ENCODE results near the gene SYT10.

Gene SYT10, protein sequence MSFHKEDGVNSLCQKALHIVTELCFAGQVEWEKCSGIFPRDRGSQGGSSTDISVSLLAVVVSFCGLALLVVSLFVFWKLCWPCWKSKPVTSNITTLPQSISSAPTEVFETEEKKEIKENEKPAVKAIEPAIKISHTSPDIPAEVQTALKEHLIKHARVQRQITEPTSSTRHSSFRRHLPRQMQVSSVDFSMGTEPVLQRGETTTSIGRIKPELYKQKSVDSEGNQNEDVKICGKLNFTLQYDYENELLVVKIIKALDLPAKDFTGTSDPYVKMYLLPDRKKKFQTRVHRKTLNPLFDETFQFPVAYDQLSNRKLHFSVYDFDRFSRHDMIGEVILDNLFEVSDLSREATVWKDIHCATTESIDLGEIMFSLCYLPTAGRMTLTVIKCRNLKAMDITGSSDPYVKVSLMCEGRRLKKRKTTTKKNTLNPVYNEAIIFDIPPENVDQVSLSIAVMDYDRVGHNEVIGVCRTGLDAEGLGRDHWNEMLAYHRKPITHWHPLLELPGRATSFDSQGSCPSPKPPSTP

DNA sequence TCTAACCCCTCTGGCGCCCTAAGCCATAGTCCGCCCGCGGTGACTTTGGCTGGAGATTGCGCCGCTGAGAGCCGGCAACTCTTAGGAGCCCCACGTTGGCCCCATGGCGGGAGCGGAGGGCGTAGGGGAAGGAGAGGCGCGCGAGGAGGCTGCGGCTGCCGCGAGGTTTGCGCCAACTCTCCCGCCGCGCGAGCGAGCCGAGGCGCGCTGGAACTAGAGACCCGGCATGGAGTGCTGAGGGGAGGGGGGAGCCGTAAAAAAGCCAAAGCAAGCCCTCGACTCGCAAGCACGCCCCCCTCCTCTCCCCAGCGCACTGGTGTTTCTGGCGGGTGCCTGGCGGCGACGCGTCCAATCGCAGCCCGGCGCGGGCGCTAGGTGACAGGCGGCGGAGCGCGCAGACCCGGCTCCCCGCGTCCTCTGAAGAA lies at the start of gene SYT10:
SYT10 (minus strand) TSS at position 233 of the 425 bp plus-strand sequence. CDS start 297 bp downstream, outside the sequence.
- TF ChIP-seq CTCF (IDR thresholded peaks at IDR 0.05; ENCODE audit: low read length, missing control alignments), result no peak
- H3K4me3 ChIP-seq (replicated peaks; ENCODE audit: low read depth, low read length), result peak within 1 kb of the TSS; percentile 61
- DNase-seq (ENCODE audit: low read depth), result peak; percentile 14

GRCh38 chr12:33488036-33488435 lies 48.4 kb upstream of the SYT10 start:
- TF ChIP-seq CTCF (IDR thresholded peaks at IDR 0.05; ENCODE audit: low read length, missing control alignments), result no peak
- no peak overlapping the region for H3K4me3 ChIP-seq (replicated peaks; ENCODE audit: low read depth, low read length)
- DNase-seq (ENCODE audit: low read depth), result no peak

DNA sequence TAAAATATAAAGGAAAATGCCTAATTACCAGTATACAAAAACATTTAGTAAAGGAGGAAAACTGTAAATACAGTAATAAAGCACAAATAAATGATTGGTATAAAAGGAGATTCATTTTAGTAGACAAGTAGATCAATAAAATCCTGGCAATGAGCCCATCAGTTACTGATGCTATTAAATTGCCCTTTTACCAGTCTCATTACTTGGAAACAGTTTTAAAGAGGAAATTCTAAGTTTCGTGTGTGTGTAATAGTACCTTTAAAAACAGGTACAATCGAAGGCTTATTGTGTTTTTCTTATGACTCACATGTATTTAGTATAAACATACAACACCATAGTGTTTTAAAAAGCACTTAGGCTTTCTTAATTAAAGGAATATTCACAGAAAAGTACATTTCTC lies 46.4 kb upstream of the SYT10 start:
- no peak for DNase-seq (ENCODE audit: low read depth)
- no peak overlapping the region for H3K4me3 ChIP-seq (replicated peaks; ENCODE audit: low read depth, low read length)
- no peak for TF ChIP-seq CTCF (IDR thresholded peaks at IDR 0.05; ENCODE audit: low read length, missing control alignments)

DNA sequence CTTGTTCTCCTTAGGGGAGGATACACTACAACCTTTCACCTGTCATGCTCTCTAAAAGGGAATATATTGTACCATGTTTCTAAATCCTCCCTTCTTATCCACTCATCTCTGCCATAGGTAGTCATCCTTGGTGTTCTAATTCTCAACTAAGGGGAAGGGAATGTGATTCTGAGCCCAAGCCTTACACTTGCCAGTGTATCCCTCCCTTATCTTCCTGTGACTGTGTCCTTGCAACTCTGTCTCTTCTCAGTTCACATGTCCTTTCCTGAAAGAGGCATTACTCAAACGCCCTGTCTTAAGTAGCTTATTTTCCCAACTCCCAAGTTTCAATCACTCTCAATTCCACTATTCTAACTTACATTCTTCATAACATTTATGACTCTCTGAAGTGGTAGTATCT lies 44.5 kb upstream of the SYT10 start:
- DNase-seq (ENCODE audit: low read depth), result no peak
- H3K4me3 ChIP-seq (replicated peaks; ENCODE audit: low read depth, low read length), result no peak overlapping the region
- TF ChIP-seq CTCF (IDR thresholded peaks at IDR 0.05; ENCODE audit: low read length, missing control alignments), result no peak

DNA sequence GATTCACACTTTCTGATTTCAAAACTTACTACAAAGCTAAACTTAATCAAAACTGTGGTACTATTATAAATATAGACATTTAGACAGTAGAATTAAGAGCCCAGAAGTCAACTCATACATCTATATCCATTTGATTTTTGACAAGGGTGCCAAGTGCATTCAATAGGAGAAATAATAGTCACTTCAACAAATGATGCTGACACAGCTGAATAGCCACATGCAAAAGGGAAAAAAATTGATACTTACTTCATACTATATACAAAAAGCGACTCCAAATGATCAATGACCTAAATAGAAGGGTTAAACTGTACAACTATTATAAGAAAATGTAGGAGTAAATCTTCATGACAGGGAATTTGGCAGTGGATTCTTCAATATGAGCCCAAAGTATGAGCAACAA lies 40.7 kb upstream of the SYT10 start:
- no peak overlapping the region for H3K4me3 ChIP-seq (replicated peaks; ENCODE audit: low read depth, low read length)
- DNase-seq (ENCODE audit: low read depth), result no peak
- TF ChIP-seq CTCF (IDR thresholded peaks at IDR 0.05; ENCODE audit: low read length, missing control alignments), result no peak

DNA sequence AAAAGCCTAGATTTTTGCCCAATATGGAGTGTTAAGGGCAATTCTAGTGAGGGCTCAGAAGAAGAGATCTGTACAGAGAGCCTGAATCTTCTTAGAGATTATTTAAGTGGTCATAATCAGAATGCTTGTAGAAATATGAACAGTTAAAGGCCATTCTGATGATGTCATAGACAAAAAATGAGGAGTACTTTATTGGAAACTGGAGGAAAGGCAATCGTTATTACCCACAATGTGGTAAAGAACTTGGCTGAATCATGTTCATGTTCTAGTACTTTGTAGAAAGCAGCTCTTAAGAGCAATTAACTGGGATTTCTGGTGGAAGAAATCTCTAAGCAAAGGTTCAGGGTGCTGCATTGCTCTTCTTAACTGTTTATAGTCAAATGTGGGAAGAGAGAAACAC lies 36.4 kb upstream of the SYT10 start:
- TF ChIP-seq CTCF (IDR thresholded peaks at IDR 0.05; ENCODE audit: low read length, missing control alignments), result no peak
- peak; percentile 1 for DNase-seq (ENCODE audit: low read depth)
- H3K4me3 ChIP-seq (replicated peaks; ENCODE audit: low read depth, low read length), result no peak overlapping the region
